Loucy (cell line): ENCODE results near the gene INO80B.

Experiments
- EZH2phosphoT487 ChIP-seq: fragments of 200-600 bp; IDR thresholded peaks from 2 replicates; pipeline ENCODE4 v1.6.1; 2018; ENCODE audit warnings: antibody characterized with exemption, mild to moderate bottlenecking, moderate library complexity, borderline replicate concordance
- TF ChIP-seq, protein P1 (sequence below): fragments of 200-600 bp; sonication (generic); conservative IDR thresholded peaks from 2 replicates; pipeline ENCODE4 v1.5.1; 2014; ENCODE audit warnings: mild to moderate bottlenecking, antibody characterized with exemption, low read length

DNA sequence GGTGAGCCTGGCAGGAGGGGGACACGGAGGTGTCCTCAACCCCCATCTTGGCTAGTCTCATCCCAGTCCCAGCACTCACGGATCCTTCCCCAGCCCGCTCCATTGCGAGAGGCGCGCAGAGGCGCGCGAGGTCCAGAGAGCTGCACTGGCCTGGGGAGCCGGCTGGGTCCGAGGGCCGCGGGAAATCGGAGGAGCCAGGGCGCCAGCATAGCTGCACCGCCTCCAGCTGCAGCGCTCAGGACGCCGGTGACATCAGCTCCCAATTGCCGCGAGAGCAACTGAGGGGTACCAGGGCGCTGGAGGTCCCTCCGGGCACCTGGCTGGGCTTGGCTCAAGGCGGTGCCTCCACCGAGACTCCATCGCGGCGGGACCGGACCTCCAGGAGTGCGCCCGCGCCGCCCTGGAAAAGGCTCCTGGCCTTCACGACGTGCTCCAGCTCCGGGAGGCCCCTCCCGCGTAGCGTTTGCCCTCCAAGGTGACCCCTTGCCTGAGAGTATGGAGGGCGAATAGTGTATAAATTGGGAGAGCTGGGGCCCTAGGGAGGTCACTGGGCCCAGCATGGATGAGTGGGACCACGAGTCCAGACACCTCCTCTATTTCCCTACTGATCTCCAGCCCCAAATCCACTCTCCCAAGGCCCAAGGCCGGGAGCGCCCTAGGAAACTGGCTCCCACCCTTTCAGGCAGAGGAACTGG, 18.6 kb upstream of the INO80B start:
- TF ChIP-seq, protein P1, sequence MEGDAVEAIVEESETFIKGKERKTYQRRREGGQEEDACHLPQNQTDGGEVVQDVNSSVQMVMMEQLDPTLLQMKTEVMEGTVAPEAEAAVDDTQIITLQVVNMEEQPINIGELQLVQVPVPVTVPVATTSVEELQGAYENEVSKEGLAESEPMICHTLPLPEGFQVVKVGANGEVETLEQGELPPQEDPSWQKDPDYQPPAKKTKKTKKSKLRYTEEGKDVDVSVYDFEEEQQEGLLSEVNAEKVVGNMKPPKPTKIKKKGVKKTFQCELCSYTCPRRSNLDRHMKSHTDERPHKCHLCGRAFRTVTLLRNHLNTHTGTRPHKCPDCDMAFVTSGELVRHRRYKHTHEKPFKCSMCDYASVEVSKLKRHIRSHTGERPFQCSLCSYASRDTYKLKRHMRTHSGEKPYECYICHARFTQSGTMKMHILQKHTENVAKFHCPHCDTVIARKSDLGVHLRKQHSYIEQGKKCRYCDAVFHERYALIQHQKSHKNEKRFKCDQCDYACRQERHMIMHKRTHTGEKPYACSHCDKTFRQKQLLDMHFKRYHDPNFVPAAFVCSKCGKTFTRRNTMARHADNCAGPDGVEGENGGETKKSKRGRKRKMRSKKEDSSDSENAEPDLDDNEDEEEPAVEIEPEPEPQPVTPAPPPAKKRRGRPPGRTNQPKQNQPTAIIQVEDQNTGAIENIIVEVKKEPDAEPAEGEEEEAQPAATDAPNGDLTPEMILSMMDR: no peak
- TF ChIP-seq EZH2phosphoT487: no peak
